Peyer's patch (tissue), 4 donors: Measurements from ENCODE around the gene TGM5. TPM values are rescaled to one million over a fixed set of nuclear protein-coding genes. Genes with fewer than 3 reads are reported as not detected.
"Not testable (repeated sequence)": the region's sequence is repeated elsewhere in the genome, so short reads cannot be mapped to it uniquely, and the experiment has no call there.

Source experiments
- DNase-seq, 3 donors: peaks; one replicate each; pipeline ENCODE4 v3.0.0-alpha.2; 2017 to 2019
- H3K27ac ChIP-seq, 4 donors: fragments of 200-600 bp; sonication (generic); one replicate each; pipeline ENCODE4 v1.5.1; 2016 to 2019
- H3K27me3 ChIP-seq, 2 donors: fragments of 200-600 bp; sonication (generic); one replicate each; pipeline ENCODE4 v1.5.1; 2019
- H3K36me3 ChIP-seq, 3 donors: fragments of 200-600 bp; sonication (generic); one replicate each; pipeline ENCODE4 v1.5.1; 2016 to 2019
- H3K4me1 ChIP-seq, 4 donors: fragments of 200-600 bp; sonication (generic); one replicate each; pipeline ENCODE4 v1.5.1; 2016 to 2019
- H3K4me3 ChIP-seq, 4 donors: fragments of 200-600 bp; sonication (generic); 1 replicate in 3 of 4; 2 replicates in 1 of 4; pipeline ENCODE4 v1.5.1; 2016 to 2019; ENCODE audit warnings: mild to moderate bottlenecking in 1 of 4
- H3K9me3 ChIP-seq, 4 donors: fragments of 200-600 bp; sonication (generic); one replicate each; pipeline ENCODE4 v1.5.1; 2016 to 2019; ENCODE audit warnings: mild to moderate bottlenecking in 1 of 4
- CTCF ChIP-seq, 6 experiments: fragments of 450-650 bp in 4 of 6; fragments of 200-600 bp in 2 of 6; sonication (generic) in 1 of 6; IDR thresholded peaks; one replicate each; pipeline ENCODE4 v1.5.1; 2017 to 2019; ENCODE audit warnings: antibody characterized with exemption in 6 of 6, mild to moderate bottlenecking in 3 of 6, moderate library complexity in 1 of 6
- POLR2A ChIP-seq, 2 donors: fragments of 450-650 bp; IDR thresholded peaks; one replicate each; pipeline ENCODE4 v1.5.1; 2017; ENCODE audit warnings: antibody characterized with exemption in 2 of 2, mild to moderate bottlenecking in 2 of 2, moderate library complexity in 2 of 2
- total RNA-seq, 4 donors: library from RNA; depleted of rRNA; stranded (reverse); fragments of >200 nt; gene quantifications; one replicate each; pipeline ENCODE4 v1.1.0, GENCODE V29; 2016

TGM5 gene
- total RNA-seq, 4 donors from 2014 or later, result not detected

GRCh38 chr15:43232289-43232874 lies 34.3 kb downstream of the TGM5 start:
- H3K4me3 ChIP-seq, result no peak overlapping the region
- H3K27ac ChIP-seq, result no peak overlapping the region
- no peak for TF ChIP-seq POLR2A (IDR thresholded peaks at IDR 0.05)
- no peak for TF ChIP-seq CTCF (IDR thresholded peaks at IDR 0.05)
- no peaks in the 10 kb centered on the region for H3K27me3 ChIP-seq
- H3K4me1 ChIP-seq, result no peaks in the 10 kb centered on the region
- DNase-seq, result no peak
- H3K36me3 ChIP-seq, result no peaks in the 10 kb centered on the region
- H3K9me3 ChIP-seq, result no peaks in the 10 kb centered on the region

- no peak overlapping the region for H3K4me3 ChIP-seq
- H3K27me3 ChIP-seq, result no peaks in the 10 kb centered on the region
- H3K36me3 ChIP-seq, result no peaks in the 10 kb centered on the region
- no peak for DNase-seq
- TF ChIP-seq CTCF (IDR thresholded peaks at IDR 0.05) (no peak), POLR2A (IDR thresholded peaks at IDR 0.05) (no peak)
- no peaks in the 10 kb centered on the region for H3K4me1 ChIP-seq
- H3K9me3 ChIP-seq, result no peaks in the 10 kb centered on the region
- no peak overlapping the region for H3K27ac ChIP-seq
Observed at GRCh38 chr15:43230640-43231115, 36.0 kb downstream of the TGM5 start.

DNA sequence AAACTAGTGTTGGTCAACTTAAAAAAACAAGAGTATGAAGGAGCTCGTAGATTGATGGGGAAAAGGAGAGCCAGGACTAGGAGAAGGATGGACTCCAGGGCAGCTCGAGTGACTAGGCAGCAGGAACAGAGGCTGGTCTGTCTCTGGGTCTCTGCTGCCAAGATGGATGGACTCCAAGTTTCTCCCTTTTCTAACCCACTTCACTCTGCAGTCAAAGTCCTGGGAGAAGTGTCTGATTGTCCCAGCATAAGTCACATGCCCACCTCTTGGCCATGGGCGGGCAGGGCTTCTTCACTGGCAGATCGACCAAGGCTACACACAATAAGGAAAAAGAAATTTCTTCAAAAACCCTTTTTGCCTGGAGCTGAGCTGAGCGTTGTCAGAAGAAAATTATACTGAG lies 36.8 kb downstream of the TGM5 start:
- Histone ChIP-seq H3K4me3 (no peak overlapping the region), H3K4me1 (no peaks in the 10 kb centered on the region), H3K27me3 (no peaks in the 10 kb centered on the region), H3K27ac (no peak overlapping the region), H3K36me3 (no peaks in the 10 kb centered on the region), H3K9me3 (no peaks in the 10 kb centered on the region)
- no peak for TF ChIP-seq POLR2A (IDR thresholded peaks at IDR 0.05)
- TF ChIP-seq CTCF (IDR thresholded peaks at IDR 0.05), result no peak
- DNase-seq, result no peak

GRCh38 chr15:43226436-43227305 lies 40.1 kb downstream of the TGM5 start:
- no peak for DNase-seq
- TF ChIP-seq CTCF (IDR thresholded peaks at IDR 0.05), result no peak
- Histone ChIP-seq H3K27ac (no peak overlapping the region), H3K36me3 (no peaks in the 10 kb centered on the region), H3K4me3 (no peak overlapping the region), H3K27me3 (no peaks in the 10 kb centered on the region), H3K9me3 (no peaks in the 10 kb centered on the region), H3K4me1 (no peaks in the 10 kb centered on the region)

DNA sequence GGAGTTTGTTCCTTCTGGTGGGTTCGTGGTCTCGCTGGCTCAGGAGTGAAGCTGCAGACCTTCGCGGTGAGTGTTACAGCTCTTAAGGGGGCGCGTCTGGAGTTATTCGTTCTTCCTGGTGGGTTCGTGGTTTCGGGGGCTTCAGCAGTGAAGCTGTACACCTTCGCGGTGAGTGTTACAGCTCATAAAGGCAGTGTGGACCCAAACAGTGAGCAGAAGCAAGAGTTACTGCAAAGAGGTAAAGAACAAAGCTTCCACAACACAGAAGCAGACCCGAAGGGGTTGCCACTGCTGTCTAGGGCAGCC lies 40.8 kb downstream of the TGM5 start:
- not testable (repeated sequence) for H3K9me3 ChIP-seq, DNase-seq, H3K27ac ChIP-seq

GRCh38 chr15:43225201-43225949 lies 41.4 kb downstream of the TGM5 start:
- TF ChIP-seq POLR2A (IDR thresholded peaks at IDR 0.05), result no peak
- peak; percentile 39 to 71 (median 63) for TF ChIP-seq CTCF (IDR thresholded peaks at IDR 0.05)
- Histone ChIP-seq H3K27ac (no peak overlapping the region), H3K27me3 (no peaks in the 10 kb centered on the region), H3K4me1 (no peaks in the 10 kb centered on the region), H3K36me3 (no peaks in the 10 kb centered on the region), H3K4me3 (no peak overlapping the region), H3K9me3 (no peaks in the 10 kb centered on the region)
- peak in 2 of 3 donors; percentile 39 to 61 for DNase-seq

More for the DNA sequence above, 40.8 kb downstream of the TGM5 start:
- not testable (repeated sequence) for H3K4me3 ChIP-seq, H3K36me3 ChIP-seq, H3K27me3 ChIP-seq, H3K4me1 ChIP-seq
